CD14-positive monocyte (primary cell): Measurements from ENCODE around the gene ZCCHC9. TPM values are rescaled to one million over a fixed set of nuclear protein-coding genes. Genes with fewer than 3 reads are reported as not detected.
"Not testable (repeated sequence)": the region's sequence is repeated elsewhere in the genome, so short reads cannot be mapped to it uniquely, and the experiment has no call there.

Source experiments
- DNase-seq, 3 donors: peaks; one replicate each; pipeline ENCODE4 v3.0.0-alpha.2; 2011 to 2022
- H2AFZ ChIP-seq: 2 replicates; pipeline ENCODE4 v1.6.0; 2012; ENCODE audit warnings: mild to moderate bottlenecking, low read depth, low read length, inconsistent platforms; ENCODE audit not compliant: insufficient read depth, poor library complexity, severe bottlenecking
- H3K27ac ChIP-seq, 2 donors: 1 replicate in 1 of 2; 2 replicates in 1 of 2; pipeline ENCODE4 v1.5.1; 2012 to 2013; ENCODE audit warnings: low read length in 2 of 2, control low read depth in 1 of 2, inconsistent platforms in 1 of 2, low read depth in 1 of 2, mild to moderate bottlenecking in 1 of 2
- H3K27me3 ChIP-seq, 2 donors: one replicate each; pipeline versions ENCODE4 v1.6.0 to v1.6.1; 2011 to 2013; ENCODE audit warnings: low read length in 2 of 2; ENCODE audit not compliant: control insufficient read depth in 2 of 2, insufficient read depth in 2 of 2
- H3K36me3 ChIP-seq, 2 donors: replicated peaks in 1 of 2; 1 replicate in 1 of 2; 2 replicates in 1 of 2; pipeline versions ENCODE4 v1.5.1 to v1.6.1; 2012 to 2013; ENCODE audit warnings: low read length in 2 of 2, control low read depth in 1 of 2, inconsistent platforms in 1 of 2, mild to moderate bottlenecking in 1 of 2; ENCODE audit not compliant: insufficient read depth in 2 of 2, control insufficient read depth in 1 of 2
- H3K4me1 ChIP-seq, 2 donors: 1 replicate in 1 of 2; 2 replicates in 1 of 2; pipeline versions ENCODE4 v1.5.1 to v1.6.1; 2012 to 2013; ENCODE audit warnings: low read length in 2 of 2, control low read depth in 1 of 2, inconsistent platforms in 1 of 2, mild to moderate bottlenecking in 1 of 2, moderate library complexity in 1 of 2; ENCODE audit not compliant: insufficient read depth in 2 of 2, control insufficient read depth in 1 of 2
- H3K4me2 ChIP-seq: replicated peaks from 2 replicates; pipeline ENCODE3; 2012; ENCODE audit warnings: low read length, moderate library complexity, mild to moderate bottlenecking; ENCODE audit not compliant: poor library complexity, severe bottlenecking; ENCODE audit errors: extremely low read depth
- H3K4me3 ChIP-seq, 3 experiments: fragments of 200-600 bp in 1 of 3; sonication (generic) in 1 of 3; replicated peaks in 1 of 3; 1 replicate in 2 of 3; 2 replicates in 1 of 3; pipeline ENCODE4 v1.5.1; 2011 to 2013; ENCODE audit warnings: low read length in 3 of 3, mild to moderate bottlenecking in 3 of 3, control low read depth in 2 of 3, low read depth in 2 of 3, inconsistent platforms in 1 of 3, moderate library complexity in 1 of 3
- H3K79me2 ChIP-seq: 2 replicates; pipeline ENCODE4 v1.6.0; 2012; ENCODE audit warnings: mild to moderate bottlenecking, control low read depth, inconsistent platforms, low read length, moderate library complexity; ENCODE audit not compliant: insufficient read depth
- H3K9ac ChIP-seq: 2 replicates; pipeline ENCODE4 v1.6.0; 2017; ENCODE audit warnings: low read length, mild to moderate bottlenecking; ENCODE audit not compliant: insufficient read depth, poor library complexity, severe bottlenecking
- H3K9me3 ChIP-seq, 2 donors: replicated peaks in 1 of 2; 1 replicate in 1 of 2; 2 replicates in 1 of 2; pipeline versions ENCODE4 v1.5.1 to v1.6.1; 2012 to 2013; ENCODE audit warnings: low read length in 2 of 2, control low read depth in 1 of 2; ENCODE audit not compliant: control insufficient read depth in 1 of 2, insufficient read depth in 1 of 2
- H4K20me1 ChIP-seq: 2 replicates; pipeline ENCODE4 v1.6.0; 2012; ENCODE audit warnings: mild to moderate bottlenecking, low read length, control low read depth, moderate library complexity; ENCODE audit not compliant: insufficient read depth
- H3K27ac Mint-ChIP-seq, 7 donors: one replicate each; pipeline ENCODE4 v1.8.0; 2020; ENCODE audit warnings: mild to moderate bottlenecking in 7 of 7, mixed read lengths in 7 of 7, moderate library complexity in 6 of 7, inconsistent platforms in 2 of 7
- H3K27me3 Mint-ChIP-seq, 3 donors: one replicate each; pipeline ENCODE4 v1.8.0; 2021 to 2022; ENCODE audit warnings: low read depth in 3 of 3, mild to moderate bottlenecking in 3 of 3, mixed read lengths in 3 of 3, moderate library complexity in 3 of 3, inconsistent platforms in 1 of 3
- H3K36me3 Mint-ChIP-seq, 2 donors: one replicate each; pipeline ENCODE4 v1.8.0; 2020; ENCODE audit warnings: mixed read lengths in 2 of 2, inconsistent platforms in 1 of 2, mild to moderate bottlenecking in 1 of 2
- H3K4me1 Mint-ChIP-seq: one replicate; pipeline ENCODE4 v1.8.0; 2020; ENCODE audit warnings: mild to moderate bottlenecking, mixed read lengths
- H3K4me3 Mint-ChIP-seq, 2 donors: one replicate each; pipeline ENCODE4 v1.8.0; 2020; ENCODE audit warnings: mild to moderate bottlenecking in 2 of 2, mixed read lengths in 2 of 2, moderate library complexity in 1 of 2
- H3K9me3 Mint-ChIP-seq, 7 donors: one replicate each; pipeline ENCODE4 v1.8.0; 2020 to 2022; ENCODE audit warnings: mixed read lengths in 7 of 7, mild to moderate bottlenecking in 6 of 7, moderate library complexity in 6 of 7, inconsistent platforms in 2 of 7
- WGBS: methylation state at CpG from one replicate; pipeline ENCODE4 v1.1.5; 2013; ENCODE audit warnings: missing lambda C conversion rate; ENCODE audit not compliant: insufficient coverage; 5-methylcytosine and 5-hydroxymethylcytosine counted together
- intact Hi-C, 2 donors: fragments of 100-400 bp; cut with micrococcal nuclease; formaldehyde crosslinking; loops; one replicate each; pipeline versions ENCODE4 v1.15.0 to v1.15.1; 2023
- polyA plus RNA-seq, 3 donors: library from polyadenylated mRNA; depleted of rRNA in 1 of 3; unstranded in 2 of 3; stranded (reverse) in 1 of 3; fragments of 300-500 nt in 2 of 3; fragments of >200 nt in 1 of 3; fragmentation: Illumina TruSeq in 2 of 3; gene quantifications; 1 replicate in 2 of 3; 2 replicates in 1 of 3; pipeline ENCODE4 v1.2.3, GENCODE V29; 2012 to 2021
- TF ChIP-seq, protein P1 (sequence below): fragments of 200-600 bp; IDR thresholded peaks from one replicate; pipeline ENCODE4 v1.8.0; 2022; ENCODE audit warnings: antibody characterized with exemption, mild to moderate bottlenecking

ZCCHC9 gene
- polyA plus RNA-seq, 3 donors, result 10.6 to 15.9 (median 14.6) TPM

DNA sequence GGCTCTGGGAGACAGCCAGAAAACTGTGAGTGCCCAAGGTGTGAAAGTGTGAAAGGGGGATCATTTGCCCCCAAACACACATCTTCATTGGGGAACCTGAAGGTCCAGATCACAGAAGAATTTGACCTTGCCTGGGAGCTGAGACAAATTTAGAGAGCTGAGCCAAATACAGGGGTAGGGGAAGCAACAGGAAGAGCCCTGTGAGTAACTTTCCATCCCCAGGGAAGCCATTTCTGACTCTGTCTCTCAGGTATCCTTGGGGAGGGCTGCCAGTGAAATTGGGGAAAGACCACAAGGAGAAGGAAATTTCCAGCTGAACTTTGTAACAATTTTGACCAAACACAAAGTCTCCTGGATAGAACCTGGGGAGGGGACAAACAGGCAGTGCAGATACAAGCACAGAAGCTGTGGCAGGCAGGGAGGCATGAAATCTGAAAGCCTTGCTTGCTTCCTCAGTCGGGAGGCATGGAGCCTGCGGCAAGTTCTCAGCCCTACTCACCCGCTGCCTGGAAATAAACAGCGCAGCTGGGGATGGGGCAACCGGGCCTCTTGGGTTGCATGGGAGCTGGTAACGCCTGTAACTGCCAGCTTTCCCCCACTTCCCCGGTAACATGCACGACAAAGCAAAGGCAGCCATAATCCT, 31.5 kb upstream of the ZCCHC9 start:
- H3K27me3 ChIP-seq, result no peaks in the 10 kb centered on the region
- peaks cover 4% of the 10 kb centered on the region for H3K4me1 Mint-ChIP-seq
- no peak for DNase-seq
- H3K36me3 Mint-ChIP-seq, result peaks cover 2 to 3% of the 10 kb centered on the region in 2 donors
- peaks cover under 1 to 2% of the 10 kb centered on the region in 2 donors for H3K9me3 ChIP-seq
- intact Hi-C loops, result no loop called here
- H3K9me3 Mint-ChIP-seq, result peaks cover 11 to 26% (median 16%) of the 10 kb centered on the region in 7 donors
- H4K20me1 ChIP-seq, result no peaks in the 10 kb centered on the region
- no peak overlapping the region for H3K27ac Mint-ChIP-seq
- no peaks in the 10 kb centered on the region for H3K4me1 ChIP-seq
- WGBS, result 94% methylated on average over 8 of the region's 8 CpGs
- no peak overlapping the region for H3K4me3 ChIP-seq
- H3K79me2 ChIP-seq, result no peaks in the 10 kb centered on the region
- H2AFZ ChIP-seq, result no peak overlapping the region
- H3K9ac ChIP-seq, result no peak overlapping the region
- H3K4me2 ChIP-seq, result no peak overlapping the region
- H3K27ac ChIP-seq, result no peak overlapping the region
- TF ChIP-seq, protein P1, sequence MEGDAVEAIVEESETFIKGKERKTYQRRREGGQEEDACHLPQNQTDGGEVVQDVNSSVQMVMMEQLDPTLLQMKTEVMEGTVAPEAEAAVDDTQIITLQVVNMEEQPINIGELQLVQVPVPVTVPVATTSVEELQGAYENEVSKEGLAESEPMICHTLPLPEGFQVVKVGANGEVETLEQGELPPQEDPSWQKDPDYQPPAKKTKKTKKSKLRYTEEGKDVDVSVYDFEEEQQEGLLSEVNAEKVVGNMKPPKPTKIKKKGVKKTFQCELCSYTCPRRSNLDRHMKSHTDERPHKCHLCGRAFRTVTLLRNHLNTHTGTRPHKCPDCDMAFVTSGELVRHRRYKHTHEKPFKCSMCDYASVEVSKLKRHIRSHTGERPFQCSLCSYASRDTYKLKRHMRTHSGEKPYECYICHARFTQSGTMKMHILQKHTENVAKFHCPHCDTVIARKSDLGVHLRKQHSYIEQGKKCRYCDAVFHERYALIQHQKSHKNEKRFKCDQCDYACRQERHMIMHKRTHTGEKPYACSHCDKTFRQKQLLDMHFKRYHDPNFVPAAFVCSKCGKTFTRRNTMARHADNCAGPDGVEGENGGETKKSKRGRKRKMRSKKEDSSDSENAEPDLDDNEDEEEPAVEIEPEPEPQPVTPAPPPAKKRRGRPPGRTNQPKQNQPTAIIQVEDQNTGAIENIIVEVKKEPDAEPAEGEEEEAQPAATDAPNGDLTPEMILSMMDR, result no peak
- no peaks in the 10 kb centered on the region for H3K27me3 Mint-ChIP-seq
- no peak overlapping the region for H3K4me3 Mint-ChIP-seq
- H3K36me3 ChIP-seq, result no peaks in the 10 kb centered on the region

DNA sequence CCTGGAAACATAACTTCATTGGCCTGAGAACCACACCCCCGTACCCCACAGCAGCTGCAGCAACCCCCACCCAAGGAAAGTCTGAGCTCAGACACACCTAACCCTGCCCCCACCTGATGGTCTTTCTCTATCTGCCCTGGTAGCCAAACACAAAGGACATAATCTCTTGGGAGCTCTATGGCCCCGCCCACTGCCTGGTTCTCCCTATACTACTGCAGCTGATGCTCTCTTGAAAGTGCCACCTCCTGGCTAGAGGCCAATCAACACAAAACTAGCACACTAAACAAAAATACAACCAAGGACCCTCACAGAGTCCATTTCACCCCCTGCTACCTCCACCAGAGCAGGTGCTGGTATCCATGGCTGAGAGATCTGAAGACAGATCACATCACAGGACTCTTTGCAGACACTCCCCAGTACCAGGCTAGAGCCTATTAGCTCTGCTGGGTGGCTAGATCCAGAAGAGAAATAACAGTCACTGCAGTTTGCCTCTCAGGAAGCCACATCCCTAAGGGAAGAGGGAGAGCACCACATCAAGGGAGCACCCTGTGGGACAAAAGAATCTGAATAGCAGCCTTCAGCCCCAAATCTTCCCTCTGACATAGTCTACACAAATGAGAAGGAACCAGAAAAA, 30.9 kb upstream of the ZCCHC9 start:
- intact Hi-C loops, H3K79me2 ChIP-seq, H3K27ac ChIP-seq, H3K27ac Mint-ChIP-seq, H3K4me1 Mint-ChIP-seq, H3K36me3 Mint-ChIP-seq, H3K4me1 ChIP-seq, H3K27me3 Mint-ChIP-seq, H3K36me3 ChIP-seq, H3K4me3 ChIP-seq, H2AFZ ChIP-seq, H3K4me3 Mint-ChIP-seq, H3K9me3 ChIP-seq, H3K4me2 ChIP-seq, H3K9ac ChIP-seq, H4K20me1 ChIP-seq, DNase-seq, H3K27me3 ChIP-seq: not testable (repeated sequence)
- peaks cover 14 to 30% (median 20%) of the 10 kb centered on the region in 7 donors for H3K9me3 Mint-ChIP-seq
- WGBS, result 100% methylated on average over 2 of the region's 2 CpGs
